C4-2B (cell line): Measurements from ENCODE around the gene KRT3.

Experiments used
- ZFX ChIP-seq: fragments of 450-650 bp; IDR thresholded peaks from 2 replicates; pipeline ENCODE4 v1.6.1; 2017
- TF ChIP-seq, protein P1 (sequence below): fragments of 450-650 bp; conservative IDR thresholded peaks from 2 replicates; pipeline ENCODE4 v1.5.1; 2017; ENCODE audit warnings: mild to moderate bottlenecking

GRCh38 chr12:52838609-52839435 lies 42.9 kb upstream of the KRT3 start:
- no peak for TF ChIP-seq ZFX
- TF ChIP-seq, protein P1, sequence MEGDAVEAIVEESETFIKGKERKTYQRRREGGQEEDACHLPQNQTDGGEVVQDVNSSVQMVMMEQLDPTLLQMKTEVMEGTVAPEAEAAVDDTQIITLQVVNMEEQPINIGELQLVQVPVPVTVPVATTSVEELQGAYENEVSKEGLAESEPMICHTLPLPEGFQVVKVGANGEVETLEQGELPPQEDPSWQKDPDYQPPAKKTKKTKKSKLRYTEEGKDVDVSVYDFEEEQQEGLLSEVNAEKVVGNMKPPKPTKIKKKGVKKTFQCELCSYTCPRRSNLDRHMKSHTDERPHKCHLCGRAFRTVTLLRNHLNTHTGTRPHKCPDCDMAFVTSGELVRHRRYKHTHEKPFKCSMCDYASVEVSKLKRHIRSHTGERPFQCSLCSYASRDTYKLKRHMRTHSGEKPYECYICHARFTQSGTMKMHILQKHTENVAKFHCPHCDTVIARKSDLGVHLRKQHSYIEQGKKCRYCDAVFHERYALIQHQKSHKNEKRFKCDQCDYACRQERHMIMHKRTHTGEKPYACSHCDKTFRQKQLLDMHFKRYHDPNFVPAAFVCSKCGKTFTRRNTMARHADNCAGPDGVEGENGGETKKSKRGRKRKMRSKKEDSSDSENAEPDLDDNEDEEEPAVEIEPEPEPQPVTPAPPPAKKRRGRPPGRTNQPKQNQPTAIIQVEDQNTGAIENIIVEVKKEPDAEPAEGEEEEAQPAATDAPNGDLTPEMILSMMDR, result no peak
